GM21717 (cell line): ENCODE results near the gene NFATC1.

Experiments
- ATAC-seq: cut with Tn5 transposase; IDR thresholded peaks from one replicate; pipeline ENCODE4 v1.9.1; 2021; ENCODE audit warnings: mild to moderate bottlenecking, moderate library complexity; ENCODE audit not compliant: unreplicated experiment

NFATC1 gene

GRCh38 chr18:79402977-79403722 lies 7.4 kb downstream of the NFATC1 start:
- no peak for ATAC-seq

GRCh38 chr18:79403723-79404566 lies 8.2 kb downstream of the NFATC1 start:
- no peak for ATAC-seq

- no peak for ATAC-seq
Measured at GRCh38 chr18:79404567-79404910, 8.8 kb downstream of the NFATC1 start.

DNA sequence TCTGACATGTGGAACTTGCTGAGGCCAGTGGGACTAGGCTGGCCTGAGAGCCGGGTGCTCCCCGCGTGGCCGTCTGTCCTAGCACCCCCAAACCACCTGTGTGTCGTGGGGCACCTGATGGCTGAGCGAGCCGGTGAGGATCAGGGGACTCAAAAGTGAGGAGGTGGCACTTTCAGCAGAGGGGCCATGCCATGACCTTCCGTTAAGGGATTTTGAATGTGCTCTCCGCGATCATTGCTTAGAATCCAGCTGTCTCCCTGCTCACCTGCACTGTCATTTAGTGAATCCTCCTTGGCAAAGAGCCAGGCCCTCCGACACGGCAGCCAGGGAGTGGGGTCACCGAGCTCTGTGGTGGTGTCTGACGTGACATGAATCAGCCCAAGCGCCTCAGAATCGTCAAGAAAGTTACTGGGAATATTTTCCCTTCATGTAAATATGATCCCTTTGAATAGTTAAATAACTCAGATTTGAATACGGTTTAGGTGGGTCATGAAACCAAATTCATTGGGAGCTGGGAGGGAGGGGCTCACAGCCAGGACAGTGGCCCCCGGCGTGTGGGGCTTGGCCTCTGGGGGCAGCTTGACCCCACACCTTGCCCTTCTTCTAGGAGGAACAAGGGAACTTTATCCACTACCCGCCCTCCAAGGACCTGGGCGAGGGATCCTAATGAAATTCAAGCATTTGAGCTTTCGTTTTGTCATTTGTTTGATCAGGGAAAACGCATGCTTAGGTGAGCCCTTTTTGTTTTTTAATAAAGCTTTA lies 9.5 kb downstream of the NFATC1 start:
- ATAC-seq = no peak

DNA sequence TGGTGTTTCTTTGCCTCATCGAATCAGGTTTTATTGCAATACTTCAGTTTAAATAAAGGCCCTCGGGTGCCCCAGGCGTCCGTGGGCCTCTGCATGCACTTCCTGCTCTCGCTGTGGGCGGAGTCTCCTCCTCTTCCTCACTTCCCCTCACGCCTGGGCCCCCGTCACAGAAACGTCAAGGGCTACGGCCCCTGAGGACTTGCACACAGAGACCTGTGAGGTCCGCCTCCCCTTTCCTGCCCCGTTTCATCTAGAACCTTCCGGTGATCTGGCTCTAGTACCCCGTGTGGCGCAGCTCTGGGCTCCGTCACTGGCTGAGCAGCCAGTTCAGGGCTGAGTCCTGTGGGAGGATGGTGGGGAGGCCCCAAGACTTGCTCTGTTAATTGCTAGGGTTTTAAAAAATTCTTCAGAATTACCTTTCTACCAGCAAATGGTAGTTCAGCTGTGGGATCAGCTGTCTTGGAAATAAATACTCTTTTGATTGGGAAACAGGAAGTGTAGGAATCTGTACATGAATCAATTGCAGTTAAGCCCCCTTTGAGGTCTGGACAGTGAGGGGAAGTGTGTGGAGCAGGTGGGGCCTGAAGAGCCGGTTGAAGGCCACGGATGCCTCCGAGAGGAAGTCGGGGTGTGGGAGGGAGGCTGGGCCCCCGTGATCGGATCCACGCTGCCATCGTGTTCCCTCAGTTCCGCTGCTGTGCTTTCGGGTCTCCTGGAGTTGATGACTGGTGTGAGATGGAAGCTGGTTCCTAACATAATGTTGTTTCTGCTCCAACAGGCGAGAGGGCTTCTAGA lies 10.2 kb downstream of the NFATC1 start:
- ATAC-seq = peak; percentile 72

- ATAC-seq = no peak
Measured at GRCh38 chr18:79406708-79407107, 11.0 kb downstream of the NFATC1 start.

DNA sequence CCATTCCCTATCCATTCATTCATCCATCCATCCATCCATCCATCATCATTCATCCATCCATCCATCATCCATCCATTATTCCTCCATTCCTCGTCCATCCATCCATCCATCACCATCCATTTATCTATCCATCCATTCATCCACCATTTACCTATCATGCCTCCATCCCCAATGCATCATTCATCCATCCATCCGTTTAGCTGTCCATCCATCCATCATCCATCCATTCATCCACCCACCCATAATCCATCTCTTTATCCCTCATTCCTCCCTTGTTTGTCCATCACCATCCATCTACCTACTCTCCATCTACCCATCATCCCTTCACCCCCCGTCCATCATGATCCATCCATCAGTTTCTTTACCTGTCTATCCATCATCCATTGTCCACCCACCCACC lies 13.6 kb downstream of the NFATC1 start:
- ATAC-seq = no peak

GRCh38 chr18:79410171-79410641 lies 14.5 kb downstream of the NFATC1 start:
- ATAC-seq = no peak

GRCh38 chr18:79410731-79411613 lies 15.2 kb downstream of the NFATC1 start:
- no peak for ATAC-seq

DNA sequence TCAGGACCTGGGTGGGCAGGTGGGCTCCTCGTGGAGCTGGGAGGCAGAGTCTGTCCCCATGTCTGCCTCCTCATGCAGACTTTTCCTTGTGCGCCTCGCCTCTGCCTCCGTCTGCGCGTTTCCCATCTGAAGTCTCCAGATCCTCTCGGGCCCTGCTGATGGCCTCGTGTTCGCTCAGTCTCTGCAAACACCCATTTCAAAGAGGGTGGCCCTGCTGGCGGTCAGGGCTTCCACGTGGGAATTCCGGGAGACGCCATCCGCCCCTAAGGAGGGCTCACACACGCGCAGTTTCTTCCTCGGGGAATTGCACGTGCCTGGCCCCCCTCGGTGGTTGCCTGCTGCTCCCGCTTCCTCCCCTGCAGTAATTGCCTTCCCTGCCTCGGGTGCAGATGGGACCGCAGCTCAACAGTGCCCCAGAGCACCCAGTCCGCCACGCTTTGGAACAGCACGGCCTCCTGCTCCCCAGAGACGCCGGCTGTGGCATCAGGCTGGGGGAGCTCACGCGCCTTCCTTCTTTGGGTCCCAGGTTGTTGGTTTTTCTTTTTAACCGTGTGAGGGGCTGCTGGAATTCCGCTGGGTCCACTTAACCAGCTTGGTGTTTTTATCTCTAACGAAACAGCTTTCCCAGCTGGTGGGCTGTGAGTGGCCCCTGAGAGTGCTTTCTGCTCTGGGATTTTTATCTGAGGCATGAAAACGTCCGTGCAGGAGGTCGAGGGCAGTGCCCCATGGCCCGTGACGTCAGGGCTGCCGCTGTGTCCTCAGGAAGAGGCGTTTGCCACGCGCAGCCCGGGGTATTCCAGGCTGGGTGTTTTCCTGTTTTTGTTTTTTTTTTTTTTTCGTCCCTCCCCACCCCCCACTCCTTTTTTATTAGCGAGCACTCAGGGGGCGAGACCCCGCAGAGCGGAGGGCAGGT lies 16.1 kb downstream of the NFATC1 start:
- ATAC-seq = no peak

GRCh38 chr18:79413025-79413424 lies 17.3 kb downstream of the NFATC1 start:
- no peak for ATAC-seq

- ATAC-seq = no peak
Measured at GRCh38 chr18:79413426-79413825, 17.7 kb downstream of the NFATC1 start.

DNA sequence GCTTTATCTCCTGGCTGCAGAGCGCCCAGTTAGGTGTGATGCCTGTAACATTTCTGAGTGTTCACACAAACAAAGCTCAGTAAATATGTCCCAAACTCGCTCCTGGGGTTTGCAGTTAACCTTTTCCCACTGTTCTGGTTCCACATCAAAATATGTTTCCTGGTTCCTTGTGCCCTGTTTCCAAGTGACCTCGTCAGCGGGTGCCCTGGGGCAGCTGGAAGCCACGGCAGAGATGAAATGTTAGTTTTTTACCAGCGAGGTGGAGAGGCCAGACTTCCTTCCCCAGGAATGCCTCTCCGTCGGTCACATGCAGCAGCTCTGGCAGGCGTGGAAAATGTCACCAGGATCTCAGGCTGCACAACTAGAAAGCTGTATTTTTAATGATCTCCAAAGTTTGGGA lies 18.2 kb downstream of the NFATC1 start:
- ATAC-seq = no peak

DNA sequence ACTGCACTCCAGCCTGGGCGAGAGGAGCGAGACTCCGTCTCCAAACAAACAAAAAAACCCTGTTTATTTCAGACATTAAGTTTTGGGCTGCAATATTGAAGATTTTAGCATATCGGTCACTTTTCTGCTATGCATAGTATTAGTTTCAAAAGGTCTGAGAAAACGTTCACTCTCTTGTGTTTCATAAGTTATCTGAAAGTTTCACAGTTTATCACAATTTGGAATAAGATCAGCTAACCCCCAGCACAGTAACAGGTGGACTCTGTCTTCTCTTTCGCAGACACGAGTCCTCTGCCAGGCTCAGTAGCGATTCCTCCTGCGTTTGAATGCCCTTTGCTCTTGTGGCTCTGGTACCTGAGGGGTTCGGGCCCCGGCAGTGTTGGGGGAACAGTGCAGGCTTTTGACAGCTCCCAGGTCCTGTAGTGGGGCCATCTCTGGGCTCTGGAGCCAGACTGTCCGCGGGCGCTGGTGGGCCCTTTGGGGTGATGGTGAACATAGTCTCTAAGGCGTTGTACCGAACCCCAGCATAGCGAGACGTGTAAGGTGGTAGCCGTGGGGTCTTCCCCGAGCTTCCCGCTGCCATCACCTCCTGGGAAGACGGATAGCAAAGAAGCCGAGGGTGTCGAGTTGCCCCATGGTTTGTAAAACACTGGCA lies 20.4 kb downstream of the NFATC1 start:
- no peak for ATAC-seq

- no peak for ATAC-seq
Measured at GRCh38 chr18:79416677-79417052, 20.9 kb downstream of the NFATC1 start.

- ATAC-seq = no peak
Measured at GRCh38 chr18:79418236-79418635, 22.5 kb downstream of the NFATC1 start.

- ATAC-seq = no peak
Measured at GRCh38 chr18:79418642-79419041, 22.9 kb downstream of the NFATC1 start.
